Neuron (in vitro differentiated cells): ENCODE data around the gene CTIF.

Experiments used
- H2AFZ ChIP-seq: one replicate; pipeline ENCODE4 v1.6.1; 2013; ENCODE audit warnings: low read depth, mild to moderate bottlenecking, inconsistent platforms, low read length, moderate library complexity
- H3K27me3 ChIP-seq: one replicate; pipeline ENCODE4 v1.6.1; 2013; ENCODE audit warnings: low read length; ENCODE audit not compliant: insufficient read depth
- H3K36me3 ChIP-seq: one replicate; pipeline ENCODE4 v1.6.1; 2013; ENCODE audit warnings: low read length; ENCODE audit not compliant: insufficient read depth
- H3K4me1 ChIP-seq: one replicate; pipeline ENCODE4 v1.6.1; 2013; ENCODE audit warnings: low read length; ENCODE audit not compliant: insufficient read depth
- H3K4me3 ChIP-seq: 2 replicates; pipeline ENCODE4 v1.5.1; 2013; ENCODE audit warnings: mild to moderate bottlenecking, low read length, moderate library complexity
- H3K9me3 ChIP-seq: one replicate; pipeline ENCODE4 v1.6.1; 2013; ENCODE audit warnings: low read length

Gene CTIF

DNA sequence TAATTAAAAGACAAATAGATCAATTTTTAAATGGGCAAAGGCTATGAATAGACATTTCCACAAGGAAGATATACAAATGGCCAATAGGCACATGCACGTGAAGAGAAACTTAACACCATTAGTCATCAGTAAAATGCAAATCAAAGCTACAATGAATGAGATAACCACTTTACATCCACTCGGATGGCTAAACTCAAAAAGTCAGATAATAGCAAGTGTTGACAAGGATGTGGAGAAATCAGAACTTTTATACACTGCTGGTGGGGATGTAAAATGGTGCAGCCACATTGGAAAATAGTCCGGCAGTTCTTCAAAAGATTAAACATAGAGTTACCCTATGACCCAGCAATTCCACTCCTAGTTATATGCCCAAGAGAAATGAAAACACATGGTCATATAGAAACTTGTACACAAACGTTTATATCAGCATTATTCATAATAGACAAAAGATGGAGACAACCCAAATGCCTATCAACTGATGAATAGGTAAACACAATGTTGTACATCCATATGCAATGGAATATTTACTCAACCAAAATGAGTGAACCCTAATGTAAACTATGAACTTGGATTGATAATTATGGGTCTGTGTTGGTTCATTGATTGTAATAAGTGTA, 360.8 kb downstream of the CTIF start:
- Histone ChIP-seq H3K4me1 (no peaks in the 10 kb centered on the region), H2AFZ (no peak overlapping the region), H3K36me3 (no peaks in the 10 kb centered on the region), H3K4me3 (no peak overlapping the region), H3K27me3 (no peaks in the 10 kb centered on the region), H3K9me3 (no peaks in the 10 kb centered on the region)

DNA sequence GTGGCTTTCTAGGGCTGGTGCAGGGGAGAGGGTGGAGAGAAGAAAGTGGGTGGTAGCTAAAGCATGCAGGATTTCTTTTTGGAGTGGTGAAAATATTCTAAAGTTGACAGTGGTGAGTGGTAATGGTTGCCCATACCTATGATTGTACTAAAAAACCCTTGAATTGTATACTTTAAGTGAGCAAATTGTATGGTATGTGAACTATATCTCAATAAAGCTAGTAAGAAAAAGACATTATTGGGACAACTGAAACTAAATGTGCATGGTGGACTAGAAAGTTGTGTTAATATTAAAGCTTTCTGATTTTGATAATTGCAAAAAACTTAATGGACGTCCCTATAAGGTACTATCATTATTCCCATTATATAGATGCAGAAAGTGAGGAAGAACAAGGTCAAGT, 361.6 kb downstream of the CTIF start:
- Histone ChIP-seq H3K36me3 (no peaks in the 10 kb centered on the region), H3K4me1 (no peaks in the 10 kb centered on the region), H2AFZ (no peak overlapping the region), H3K9me3 (peaks cover 6% of the 10 kb centered on the region), H3K4me3 (no peak overlapping the region), H3K27me3 (no peaks in the 10 kb centered on the region)

DNA sequence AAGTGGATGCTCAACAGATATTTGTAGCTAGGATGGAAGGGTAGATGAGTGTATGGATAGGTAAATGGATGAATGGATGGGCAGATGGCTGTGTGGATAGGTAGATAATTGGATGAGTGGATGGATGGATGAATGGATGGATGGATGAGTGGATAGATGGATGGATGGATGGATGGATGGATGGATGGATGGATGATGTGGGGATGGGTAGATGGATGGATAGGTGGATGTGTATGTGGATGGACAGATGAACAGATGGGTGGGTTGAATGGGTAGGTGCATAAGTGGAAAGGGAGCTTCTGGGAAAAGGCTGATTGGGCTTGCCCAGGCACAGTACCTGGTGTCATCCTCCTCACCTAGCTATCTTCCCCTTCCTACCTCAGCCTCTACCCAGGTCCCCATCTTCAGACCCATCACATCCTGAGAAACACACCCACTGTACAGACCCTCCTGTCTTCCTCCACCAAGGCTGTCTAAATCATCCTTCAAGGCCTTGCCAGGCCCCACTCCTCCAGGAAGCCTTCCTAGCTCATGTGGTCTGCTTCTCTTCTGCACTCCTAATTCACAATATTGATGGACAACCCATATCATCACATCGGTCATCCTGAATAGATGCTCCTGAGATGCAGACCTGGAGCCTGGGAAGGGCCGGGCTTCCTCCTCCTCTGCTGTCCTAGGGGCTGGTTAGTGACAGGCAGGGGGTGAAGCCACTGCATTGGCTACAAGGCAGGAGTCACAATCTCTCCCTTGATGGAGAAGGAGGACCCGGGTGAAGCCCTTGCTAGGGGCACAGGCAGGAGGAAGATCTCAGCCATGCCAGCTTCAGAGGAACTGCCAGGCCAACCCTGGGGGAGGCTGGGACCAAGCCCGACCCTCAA, 362.6 kb downstream of the CTIF start:
- H3K36me3 ChIP-seq: no peaks in the 10 kb centered on the region
- no peak overlapping the region for H3K4me3 ChIP-seq
- H2AFZ ChIP-seq: no peak overlapping the region
- H3K27me3 ChIP-seq: no peaks in the 10 kb centered on the region
- H3K9me3 ChIP-seq: peaks cover 6% of the 10 kb centered on the region
- no peaks in the 10 kb centered on the region for H3K4me1 ChIP-seq

DNA sequence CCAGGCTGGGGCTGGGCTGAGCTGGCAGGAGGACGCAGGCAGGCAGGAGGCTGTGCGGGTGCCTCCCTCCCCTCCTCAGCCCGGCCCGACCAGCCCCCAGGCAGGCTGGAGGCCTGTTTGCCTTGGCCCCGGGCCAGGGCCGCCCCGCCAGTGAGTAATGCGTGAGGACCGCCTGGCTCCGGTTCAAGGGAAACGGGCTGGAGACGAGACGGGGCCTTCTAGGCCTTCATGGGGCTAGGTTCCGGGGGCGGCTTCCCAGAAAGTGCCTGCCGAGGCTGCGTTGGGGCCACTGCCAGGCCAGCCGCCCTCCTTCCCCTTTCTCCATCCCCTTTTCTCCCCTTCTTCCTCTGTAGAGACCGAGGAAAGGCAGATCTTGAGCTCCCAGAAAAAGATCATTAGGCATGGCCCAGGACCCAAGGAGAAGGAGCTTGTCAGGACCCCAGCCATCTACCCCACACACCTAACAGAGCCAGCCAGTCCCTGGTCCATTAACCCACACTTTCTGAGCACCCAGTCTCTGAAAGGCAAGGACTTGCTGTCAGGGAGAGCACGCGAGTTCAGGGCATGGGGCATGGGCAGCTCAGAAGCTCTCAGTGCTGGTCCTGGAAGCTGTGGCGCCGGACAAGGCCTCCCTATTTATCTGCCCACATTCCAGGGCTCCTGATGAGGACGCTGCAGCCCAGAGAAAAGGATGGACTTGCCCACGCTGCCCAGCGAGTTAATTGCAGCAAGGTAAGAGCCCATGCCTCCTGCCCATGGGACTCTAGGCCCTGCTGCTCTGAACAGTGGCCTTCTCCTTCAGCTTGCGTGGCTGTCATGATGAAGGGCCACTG, 363.4 kb downstream of the CTIF start:
- Histone ChIP-seq H3K36me3 (no peaks in the 10 kb centered on the region), H3K4me3 (no peak overlapping the region), H3K27me3 (no peaks in the 10 kb centered on the region), H3K4me1 (no peaks in the 10 kb centered on the region), H2AFZ (no peak overlapping the region), H3K9me3 (peaks cover 6% of the 10 kb centered on the region)

DNA sequence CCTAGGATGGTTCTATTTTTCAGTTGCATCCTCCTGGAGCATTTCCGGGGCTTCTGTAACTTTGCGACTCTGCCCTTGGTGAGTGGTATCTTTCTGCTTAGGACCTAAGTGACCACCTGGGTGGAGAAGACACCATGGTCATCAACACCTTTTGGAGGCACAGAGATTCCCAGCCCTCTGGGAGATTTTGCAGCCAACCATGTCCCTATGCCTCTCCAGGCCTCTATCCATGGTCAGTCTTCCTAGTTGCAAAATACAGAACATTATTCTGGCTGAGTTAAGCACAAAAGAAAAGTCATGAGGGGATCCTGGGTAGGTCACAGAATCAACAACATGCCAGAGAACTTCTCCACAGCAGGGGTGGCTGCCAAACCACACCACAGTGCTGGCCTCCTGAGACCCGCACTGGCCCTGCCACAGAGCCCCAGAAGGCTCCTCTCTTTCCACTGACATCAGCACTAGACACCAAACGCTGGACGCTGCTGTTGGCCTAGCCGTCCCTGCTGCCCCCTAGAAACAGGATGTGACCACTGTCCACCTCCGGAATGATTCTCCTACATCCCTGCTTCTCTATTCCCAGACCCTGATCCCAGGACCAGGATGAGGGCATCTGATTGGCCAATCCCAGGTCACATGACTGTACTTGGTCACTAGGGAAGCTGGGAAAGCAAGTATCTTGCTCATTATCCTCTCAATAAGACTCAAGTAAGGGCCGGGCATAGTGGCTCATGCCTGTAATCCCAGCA, 364.2 kb downstream of the CTIF start:
- no peak overlapping the region for H3K4me3 ChIP-seq
- H3K36me3 ChIP-seq: no peaks in the 10 kb centered on the region
- H3K27me3 ChIP-seq: no peaks in the 10 kb centered on the region
- no peak overlapping the region for H2AFZ ChIP-seq
- H3K9me3 ChIP-seq: peaks cover 6% of the 10 kb centered on the region
- no peaks in the 10 kb centered on the region for H3K4me1 ChIP-seq

DNA sequence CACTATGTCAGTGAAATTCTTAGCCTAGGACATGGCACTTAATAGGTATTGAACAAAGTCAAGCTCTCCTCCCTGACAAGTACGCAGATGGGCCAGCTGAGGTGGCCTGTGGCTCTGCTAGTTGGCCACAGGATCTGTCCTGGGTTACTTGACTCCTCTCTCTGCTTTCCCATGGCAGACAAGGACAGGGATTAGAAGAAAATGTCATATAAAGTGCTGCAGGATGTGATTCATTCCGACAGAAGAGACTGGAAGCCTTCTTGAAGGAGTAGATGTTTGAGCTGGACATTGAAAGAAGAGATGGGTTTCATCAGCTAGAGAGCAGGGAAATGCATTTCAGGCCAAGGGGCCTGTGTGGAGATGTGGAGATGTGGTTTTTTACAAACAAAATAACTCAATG, 365.3 kb downstream of the CTIF start:
- Histone ChIP-seq H3K4me1 (no peaks in the 10 kb centered on the region), H3K36me3 (no peaks in the 10 kb centered on the region), H3K4me3 (no peak overlapping the region), H2AFZ (no peak overlapping the region), H3K9me3 (peaks cover 6% of the 10 kb centered on the region), H3K27me3 (no peaks in the 10 kb centered on the region)

DNA sequence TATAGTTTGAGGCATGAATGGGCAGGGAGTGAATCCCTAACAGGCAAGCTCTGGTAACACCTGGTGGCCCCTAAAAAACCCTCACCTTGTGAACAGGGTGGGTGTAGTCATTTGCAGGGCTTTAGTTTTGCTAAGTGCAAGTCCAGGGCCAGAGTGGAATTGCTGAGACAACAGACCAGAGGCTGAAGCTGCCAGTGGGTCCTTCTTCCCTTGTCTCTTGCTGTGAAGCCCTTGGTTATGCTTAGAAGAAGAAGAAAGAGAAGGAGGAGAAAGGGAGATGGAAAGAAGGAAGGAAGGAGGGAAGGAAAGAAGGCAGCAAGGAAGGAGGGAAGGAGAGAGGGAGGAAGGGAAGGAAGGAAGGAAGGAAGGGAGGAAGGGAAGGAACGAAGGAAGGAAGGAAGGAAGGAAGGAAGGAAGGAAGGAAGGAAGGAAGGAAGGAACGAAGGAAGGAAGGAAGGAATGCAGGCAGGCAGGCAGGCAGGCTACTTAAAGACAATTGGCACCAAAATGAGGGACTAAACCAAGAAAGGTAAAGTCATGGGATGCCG, 366.1 kb downstream of the CTIF start:
- Histone ChIP-seq H3K9me3 (peaks cover 6% of the 10 kb centered on the region), H3K36me3 (no peaks in the 10 kb centered on the region), H3K4me3 (no peak overlapping the region), H3K27me3 (no peaks in the 10 kb centered on the region), H2AFZ (no peak overlapping the region), H3K4me1 (no peaks in the 10 kb centered on the region)

DNA sequence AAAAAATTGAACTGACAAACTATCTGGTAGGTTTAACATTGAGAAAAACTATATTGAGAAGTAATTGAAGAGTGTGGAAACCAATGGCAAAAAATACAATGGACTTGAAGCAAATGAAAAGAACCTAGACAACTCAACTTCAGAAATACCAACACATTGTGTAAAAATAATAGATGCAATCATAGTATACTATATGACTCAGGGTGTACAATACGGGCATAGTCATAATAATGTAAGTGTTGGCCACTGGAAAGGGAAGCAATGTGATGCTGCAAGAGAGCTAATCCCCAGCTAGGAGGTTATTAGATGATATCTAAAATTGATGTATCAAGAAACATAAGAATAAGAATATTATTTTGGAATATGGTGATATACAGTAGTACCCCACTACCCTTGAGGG, 366.7 kb downstream of the CTIF start:
- no peaks in the 10 kb centered on the region for H3K4me1 ChIP-seq
- no peak overlapping the region for H2AFZ ChIP-seq
- no peaks in the 10 kb centered on the region for H3K36me3 ChIP-seq
- peaks cover 6% of the 10 kb centered on the region for H3K9me3 ChIP-seq
- H3K4me3 ChIP-seq: no peak overlapping the region
- no peaks in the 10 kb centered on the region for H3K27me3 ChIP-seq

DNA sequence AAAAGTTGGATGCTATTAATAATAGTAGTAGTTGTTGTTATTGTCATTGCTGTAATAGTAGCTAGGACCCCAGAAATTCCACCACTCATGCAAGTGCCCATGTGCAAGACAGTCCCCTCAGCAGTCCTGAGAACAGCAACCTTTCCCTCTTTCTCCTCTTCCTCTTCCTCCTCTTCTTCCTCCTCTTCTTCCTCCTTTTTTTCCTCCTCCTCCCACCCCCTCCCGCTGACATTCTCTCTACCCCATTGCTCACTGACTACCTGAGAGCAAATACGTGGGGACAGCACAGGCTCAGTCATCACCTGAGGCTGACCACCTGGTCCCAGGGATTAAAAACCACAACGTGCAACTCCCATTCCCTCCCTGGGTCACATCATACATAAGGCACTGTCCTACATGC, 370.1 kb downstream of the CTIF start:
- H3K4me3 ChIP-seq: no peak overlapping the region
- no peaks in the 10 kb centered on the region for H3K27me3 ChIP-seq
- no peak overlapping the region for H2AFZ ChIP-seq
- no peaks in the 10 kb centered on the region for H3K36me3 ChIP-seq
- no peaks in the 10 kb centered on the region for H3K4me1 ChIP-seq
- peaks cover 6% of the 10 kb centered on the region for H3K9me3 ChIP-seq

DNA sequence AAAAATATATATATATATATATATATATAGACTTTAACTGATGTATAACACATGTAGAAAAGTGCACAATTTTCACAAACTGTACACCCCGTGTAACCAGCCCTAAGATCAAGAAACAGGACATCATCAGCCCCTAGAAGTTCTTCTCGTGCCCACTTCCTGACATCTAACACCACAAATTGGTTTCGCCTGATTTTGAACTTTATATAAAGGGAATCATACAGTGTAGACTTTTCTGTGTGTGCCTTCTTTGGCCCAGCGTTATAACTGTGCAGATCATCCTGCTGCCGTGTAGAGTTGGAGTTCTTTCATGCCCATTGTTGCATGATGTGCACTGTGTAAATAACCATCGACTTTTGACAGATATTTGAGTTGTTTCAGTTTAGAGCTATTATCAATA, 370.9 kb downstream of the CTIF start:
- no peak overlapping the region for H2AFZ ChIP-seq
- H3K4me1 ChIP-seq: no peaks in the 10 kb centered on the region
- H3K4me3 ChIP-seq: no peak overlapping the region
- H3K36me3 ChIP-seq: no peaks in the 10 kb centered on the region
- no peaks in the 10 kb centered on the region for H3K27me3 ChIP-seq
- H3K9me3 ChIP-seq: peaks cover 6% of the 10 kb centered on the region

DNA sequence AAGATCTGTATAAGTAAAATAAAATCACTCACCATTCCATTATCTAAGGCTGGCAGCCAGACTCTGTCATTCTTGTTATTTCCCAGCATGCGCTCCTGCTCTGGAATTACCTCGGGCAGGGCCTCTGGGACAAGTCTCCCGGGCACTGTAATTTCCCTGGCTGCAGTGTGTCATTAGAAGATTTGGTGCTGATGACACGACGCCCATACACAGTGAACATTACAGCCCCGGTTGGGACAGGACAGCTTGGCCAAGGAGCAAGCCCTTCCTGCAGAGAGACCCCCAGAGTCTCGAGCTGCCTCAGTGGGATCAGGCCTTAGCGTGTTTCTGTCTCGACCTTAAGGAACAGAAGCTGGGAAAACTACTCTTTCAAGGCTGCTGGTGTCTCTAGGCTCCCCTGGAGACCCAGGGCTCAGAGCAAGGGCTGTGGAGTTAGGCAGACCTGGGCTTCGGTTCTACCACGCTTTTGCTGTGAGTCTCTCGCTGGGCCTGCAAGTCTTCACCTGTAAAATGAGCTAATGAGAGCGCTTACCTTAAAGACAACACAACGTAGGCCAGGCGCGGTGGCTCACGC, 372.2 kb downstream of the CTIF start:
- no peaks in the 10 kb centered on the region for H3K4me1 ChIP-seq
- no peaks in the 10 kb centered on the region for H3K9me3 ChIP-seq
- H3K36me3 ChIP-seq: no peaks in the 10 kb centered on the region
- no peak overlapping the region for H2AFZ ChIP-seq
- no peaks in the 10 kb centered on the region for H3K27me3 ChIP-seq
- H3K4me3 ChIP-seq: no peak overlapping the region
